HepG2 (cell line): ENCODE data around the gene CA10. TPM values are rescaled to one million over a fixed set of nuclear protein-coding genes. Genes with fewer than 3 reads are reported as not detected.

Experiments
- ATAC-seq: fragments of 200-7000 bp; cut with Tn5 transposase; 3 replicates; pipeline ENCODE4 v1.9.1; 2020; ENCODE audit warnings: mild to moderate bottlenecking, moderate library complexity
- BruUV-seq: library from RNA; stranded (reverse); fragments of 400-500 nt; replicated peaks from 2 replicates; lab custom pipeline; 2021; lab: Mats Ljungman, UMichigan
- CTCF ChIA-PET: fragments of 300-600 bp; formaldehyde crosslinking; extraction: SDS; loops from one replicate; lab custom pipeline; 2021; ENCODE audit warnings: low total read pairs, inconsistent platforms, low intra/inter-chr PET ratio; lab: Yijun Ruan, JAX
- POLR2A ChIA-PET: fragments of 350-600 bp; sonication (Branson Sonifier 250); formaldehyde crosslinking; loops from one replicate; lab custom pipeline; 2020; ENCODE audit warnings: antibody characterized with exemption, inconsistent platforms; lab: Yijun Ruan, JAX
- DNase-seq: peaks from one replicate; pipeline ENCODE4 v3.0.0-alpha.2; 2015; ENCODE audit warnings: low spot score
- FAIRE-seq: peaks from 3 replicates; lab custom pipeline; 2011; peaks lifted over from hg19 to GRCh38; lab: Jason Lieb, UNC
- H2AFZ ChIP-seq: one replicate; pipeline ENCODE4 v1.6.1; 2011; ENCODE audit warnings: low read length, inconsistent platforms
- H3K27ac ChIP-seq: fragments of 300-600 bp; 3 replicates; pipeline ENCODE4 v1.8.0; 2011; ENCODE audit warnings: mixed run types, mild to moderate bottlenecking, mixed read lengths, low read length, inconsistent platforms; ENCODE audit not compliant: insufficient read depth; ENCODE audit errors: extremely low read length
- H3K27me3 ChIP-seq, 2 experiments: fragments of 200-600 bp in 1 of 2; 2 replicates in 1 of 2; 3 replicates in 1 of 2; pipeline versions ENCODE4 v1.6.0 to v1.8.0; 2011; ENCODE audit warnings: low read length in 2 of 2, mild to moderate bottlenecking in 2 of 2, moderate library complexity in 2 of 2, inconsistent platforms in 1 of 2; ENCODE audit not compliant: insufficient read depth in 2 of 2, control insufficient read depth in 1 of 2
- H3K36me3 ChIP-seq, 2 experiments: fragments of 200-600 bp in 1 of 2; replicated peaks in 1 of 2; 2 replicates in 1 of 2; 3 replicates in 1 of 2; pipeline versions ENCODE4 v1.5.1 to v1.8.0; 2011; ENCODE audit warnings: low read length in 2 of 2, inconsistent platforms in 1 of 2; ENCODE audit not compliant: insufficient read depth in 2 of 2, control insufficient read depth in 1 of 2
- H3K4me1 ChIP-seq: 2 replicates; pipeline ENCODE4 v1.5.1; 2012; ENCODE audit warnings: low read length, inconsistent platforms; ENCODE audit not compliant: insufficient read depth
- H3K4me2 ChIP-seq: 2 replicates; pipeline ENCODE4 v1.6.0; 2011; ENCODE audit warnings: low read depth, low read length, inconsistent platforms
- H3K4me3 ChIP-seq, 3 experiments: fragments of 200-600 bp in 1 of 3; sonication (generic), shearing (Covaris generic) in 1 of 3; replicated peaks in 1 of 3; 2 replicates each; pipeline ENCODE4 v1.5.1; 2011 to 2016; ENCODE audit warnings: low read length in 3 of 3, inconsistent platforms in 2 of 3, low read depth in 2 of 3, mild to moderate bottlenecking in 2 of 3, control low read depth in 1 of 3, mixed read lengths in 1 of 3; ENCODE audit not compliant: insufficient read depth in 1 of 3
- H3K79me2 ChIP-seq: one replicate; pipeline ENCODE4 v1.6.1; 2011; ENCODE audit warnings: low read length, inconsistent platforms; ENCODE audit not compliant: insufficient read depth
- H3K9ac ChIP-seq: 2 replicates; pipeline ENCODE4 v1.6.0; 2011; ENCODE audit warnings: mild to moderate bottlenecking, low read depth, low read length, inconsistent platforms; ENCODE audit not compliant: insufficient read depth
- H3K9me3 ChIP-seq: 2 replicates; pipeline ENCODE4 v1.5.1; 2012; ENCODE audit warnings: mild to moderate bottlenecking, low read length
- H4K20me1 ChIP-seq: 2 replicates; pipeline ENCODE4 v1.6.0; 2011; ENCODE audit warnings: inconsistent platforms, mild to moderate bottlenecking, low read length, moderate library complexity; ENCODE audit not compliant: insufficient read depth
- FOXK1 ChIP-seq: sonication (generic); formaldehyde crosslinking; IDR thresholded peaks from 2 replicates; pipeline ENCODE4 v1.4.0; 2020; ENCODE audit warnings: low read depth, missing genetic modification reagents, borderline replicate concordance
- GABPA ChIP-seq, 2 experiments: IDR thresholded peaks; 2 replicates each; pipeline ENCODE4 v1.6.1; 2011 to 2016; ENCODE audit warnings: low read depth in 2 of 2, low read length in 1 of 2, missing biosample characterization in 1 of 2, missing genetic modification characterization in 1 of 2
- GATAD1 ChIP-seq: IDR thresholded peaks from 2 replicates; pipeline ENCODE4 v1.6.1; 2016; ENCODE audit warnings: missing genetic modification reagents, missing compliant biosample characterization
- HOXD1 ChIP-seq: sonication (generic); formaldehyde crosslinking; IDR thresholded peaks from 2 replicates; pipeline ENCODE4 v1.5.0; 2020; ENCODE audit warnings: missing genetic modification reagents
- MAFG ChIP-seq: sonication (generic); formaldehyde crosslinking; IDR thresholded peaks from 2 replicates; pipeline ENCODE4 v1.5.1; 2020; ENCODE audit warnings: mild to moderate bottlenecking, missing genetic modification reagents
- MXD4 ChIP-seq: IDR thresholded peaks from 2 replicates; pipeline ENCODE4 v1.6.1; 2016; ENCODE audit warnings: mild to moderate bottlenecking, missing biosample characterization, missing genetic modification reagents
- SOX5 ChIP-seq: IDR thresholded peaks from 2 replicates; pipeline ENCODE4 v1.6.1; 2016; ENCODE audit warnings: borderline replicate concordance
- SOX6 ChIP-seq, 2 experiments: fragments of 450-650 bp in 1 of 2; sonication (generic) in 1 of 2; formaldehyde crosslinking in 1 of 2; IDR thresholded peaks; 2 replicates each; pipeline versions ENCODE4 v1.4.0 to v1.6.1; 2017 to 2020; ENCODE audit warnings: antibody characterized with exemption in 1 of 2, mild to moderate bottlenecking in 1 of 2, missing genetic modification reagents in 1 of 2
- THAP8 ChIP-seq: sonication (generic); formaldehyde crosslinking; IDR thresholded peaks from 2 replicates; pipeline ENCODE4 v1.5.1; 2020; ENCODE audit warnings: missing genetic modification reagents, mild to moderate bottlenecking, borderline replicate concordance
- ZNF18 ChIP-seq: sonication (generic); formaldehyde crosslinking; IDR thresholded peaks from 2 replicates; pipeline ENCODE4 v1.8.0; 2022; ENCODE audit warnings: mild to moderate bottlenecking, missing genetic modification reagents; ENCODE audit not compliant: insufficient replicate concordance
- ZNF510 ChIP-seq: sonication (generic); formaldehyde crosslinking; IDR thresholded peaks from 2 replicates; pipeline ENCODE4 v1.4.0; 2020; ENCODE audit warnings: low read depth, mild to moderate bottlenecking, missing genetic modification reagents
- WGBS: methylation state at CpG from one replicate; pipeline ENCODE4 v1.1.6; 2017; ENCODE audit warnings: low lambda C conversion rate; 5-methylcytosine and 5-hydroxymethylcytosine counted together
- in situ Hi-C: cut with HindIII; loops from 2 replicates; pipeline ENCODE4 v1.10.0; 2017; ENCODE audit warnings: low pct_unique_long_range_greater_than_20kb; ENCODE audit not compliant: extremely low pct_ligation_motif_present
- intact Hi-C: fragments of 100-400 bp; cut with micrococcal nuclease; formaldehyde crosslinking; loops from one replicate; pipeline ENCODE4 v1.10.0; 2022; ENCODE audit not compliant: unreplicated experiment
- polyA plus RNA-seq, 8 experiments: library from polyadenylated mRNA; depleted of rRNA in 3 of 8; stranded (reverse) in 7 of 8; unstranded in 1 of 8; fragments of >200 nt; fragmentation: Illumina TruSeq in 4 of 8; extraction: Trizol in 4 of 8; gene quantifications; 2 replicates each; pipeline versions ENCODE4 v1.2.1 to v1.2.3, GENCODE V29; 2011 to 2016; ENCODE audit warnings: low read depth in 4 of 8, missing spikeins in 1 of 8, mixed read lengths in 1 of 8; ENCODE audit not compliant: insufficient read depth in 1 of 8
- total RNA-seq, 5 experiments: library from RNA; depleted of rRNA; stranded (reverse); fragments of >200 nt; fragmentation: Illumina TruSeq; extraction: Trizol; gene quantifications; 2 replicates each; pipeline ENCODE4 v1.2.3, GENCODE V29; 2016; ENCODE audit warnings: low read depth in 1 of 5
- TF ChIP-seq, protein P1 (sequence below): sonication (generic); formaldehyde crosslinking; IDR thresholded peaks from 2 replicates; pipeline ENCODE4 v1.8.1; 2023; ENCODE audit warnings: mild to moderate bottlenecking, moderate library complexity, missing genetic modification reagents
- TF ChIP-seq, protein P2 (sequence below), 2 experiments: sonication (generic) in 1 of 2; formaldehyde crosslinking in 1 of 2; IDR thresholded peaks; 2 replicates each; pipeline versions ENCODE4 v1.4.0 to v1.6.1; 2016 to 2020; ENCODE audit warnings: borderline replicate concordance in 1 of 2, low read depth in 1 of 2, mild to moderate bottlenecking in 1 of 2, missing genetic modification reagents in 1 of 2
- TF ChIP-seq, protein P3 (sequence below): sonication (generic); formaldehyde crosslinking; conservative IDR thresholded peaks from 2 replicates; pipeline ENCODE4 v1.4.0; 2020; ENCODE audit warnings: missing genetic modification reagents

The CA10 gene
- total and polyA plus RNA-seq, 2 of the 13 experiments (the other 11 are each of a cell fraction or from before 2014, with no cell fraction given), result not detected

DNA sequence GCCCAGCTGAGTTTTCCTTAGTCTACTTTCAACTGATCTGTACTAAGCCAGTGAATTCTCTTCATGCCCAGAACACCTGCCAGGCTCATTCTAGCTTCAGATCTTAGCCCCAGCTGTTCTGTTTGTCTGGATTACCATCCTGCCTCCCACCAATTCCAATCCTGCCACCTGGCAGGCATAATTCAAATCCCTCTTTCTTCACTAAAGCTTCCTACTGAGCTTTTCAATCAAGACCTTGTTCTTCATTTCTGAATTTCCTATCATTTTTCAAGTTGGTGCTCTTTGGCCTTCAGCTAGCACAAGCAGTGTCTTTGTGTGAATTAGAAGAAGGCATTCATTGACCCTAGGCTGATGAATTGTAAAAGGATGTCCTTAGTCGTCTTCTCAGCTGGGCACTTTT is 540.5 kb downstream of the CA10 start:
- Histone ChIP-seq H3K27me3 (peaks cover 0 to 4% of the 10 kb centered on the region in 2 experiments; a peak in 2 of 5 replicates), H3K9ac (no peak overlapping the region), H3K4me2 (no peak overlapping the region), H3K9me3 (no peaks in the 10 kb centered on the region), H3K4me1 (no peaks in the 10 kb centered on the region), H3K36me3 (no peaks in the 10 kb centered on the region), H3K79me2 (no peaks in the 10 kb centered on the region), H3K4me3 (no peak overlapping the region), H4K20me1 (no peaks in the 10 kb centered on the region), H3K27ac (no peak overlapping the region), H2AFZ (no peak overlapping the region)
- POLR2A ChIA-PET, result no interaction called here
- CTCF ChIA-PET, result no interaction called here
- in situ Hi-C loops, result no loop called here
- TF ChIP-seq, protein P1, sequence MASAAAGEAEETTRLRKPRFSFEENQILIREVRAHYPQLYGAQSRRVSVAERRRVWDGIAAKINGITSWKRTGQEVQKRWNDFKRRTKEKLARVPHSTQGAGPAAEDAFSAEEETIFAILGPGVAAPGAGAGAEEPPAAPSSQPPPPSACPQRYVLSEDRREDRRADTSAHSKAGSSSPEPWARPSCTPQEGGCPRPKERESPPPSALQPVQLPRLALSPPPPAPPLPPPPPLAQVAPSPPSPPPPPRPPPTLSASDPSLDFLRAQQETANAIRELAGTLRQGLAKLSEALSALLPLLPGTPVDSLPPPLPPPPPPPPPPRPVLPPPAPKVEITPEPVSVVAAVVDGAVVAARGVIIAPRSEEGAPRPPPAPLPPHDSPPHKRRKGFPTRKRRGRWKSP (CRISPR knock-in tag), result no peak
- TF ChIP-seq, protein P2, sequence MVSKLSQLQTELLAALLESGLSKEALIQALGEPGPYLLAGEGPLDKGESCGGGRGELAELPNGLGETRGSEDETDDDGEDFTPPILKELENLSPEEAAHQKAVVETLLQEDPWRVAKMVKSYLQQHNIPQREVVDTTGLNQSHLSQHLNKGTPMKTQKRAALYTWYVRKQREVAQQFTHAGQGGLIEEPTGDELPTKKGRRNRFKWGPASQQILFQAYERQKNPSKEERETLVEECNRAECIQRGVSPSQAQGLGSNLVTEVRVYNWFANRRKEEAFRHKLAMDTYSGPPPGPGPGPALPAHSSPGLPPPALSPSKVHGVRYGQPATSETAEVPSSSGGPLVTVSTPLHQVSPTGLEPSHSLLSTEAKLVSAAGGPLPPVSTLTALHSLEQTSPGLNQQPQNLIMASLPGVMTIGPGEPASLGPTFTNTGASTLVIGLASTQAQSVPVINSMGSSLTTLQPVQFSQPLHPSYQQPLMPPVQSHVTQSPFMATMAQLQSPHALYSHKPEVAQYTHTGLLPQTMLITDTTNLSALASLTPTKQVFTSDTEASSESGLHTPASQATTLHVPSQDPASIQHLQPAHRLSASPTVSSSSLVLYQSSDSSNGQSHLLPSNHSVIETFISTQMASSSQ (IDR thresholded peaks at IDR 0.05; ENCODE audit: low read depth), result no peak
- TF ChIP-seq, protein P2 (CRISPR knock-in tag; IDR thresholded peaks at IDR 0.05; ENCODE audit: borderline replicate concordance), result no peak
- TF ChIP-seq, protein P3, sequence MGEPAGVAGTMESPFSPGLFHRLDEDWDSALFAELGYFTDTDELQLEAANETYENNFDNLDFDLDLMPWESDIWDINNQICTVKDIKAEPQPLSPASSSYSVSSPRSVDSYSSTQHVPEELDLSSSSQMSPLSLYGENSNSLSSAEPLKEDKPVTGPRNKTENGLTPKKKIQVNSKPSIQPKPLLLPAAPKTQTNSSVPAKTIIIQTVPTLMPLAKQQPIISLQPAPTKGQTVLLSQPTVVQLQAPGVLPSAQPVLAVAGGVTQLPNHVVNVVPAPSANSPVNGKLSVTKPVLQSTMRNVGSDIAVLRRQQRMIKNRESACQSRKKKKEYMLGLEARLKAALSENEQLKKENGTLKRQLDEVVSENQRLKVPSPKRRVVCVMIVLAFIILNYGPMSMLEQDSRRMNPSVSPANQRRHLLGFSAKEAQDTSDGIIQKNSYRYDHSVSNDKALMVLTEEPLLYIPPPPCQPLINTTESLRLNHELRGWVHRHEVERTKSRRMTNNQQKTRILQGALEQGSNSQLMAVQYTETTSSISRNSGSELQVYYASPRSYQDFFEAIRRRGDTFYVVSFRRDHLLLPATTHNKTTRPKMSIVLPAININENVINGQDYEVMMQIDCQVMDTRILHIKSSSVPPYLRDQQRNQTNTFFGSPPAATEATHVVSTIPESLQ (CRISPR knock-in tag), result no peak
- TF ChIP-seq SOX5 (CRISPR knock-in tag), result no peak
- TF ChIP-seq FOXK1 (CRISPR knock-in tag), result no peak
- TF ChIP-seq ZNF18, result no peak
- no peak for TF ChIP-seq MAFG (CRISPR knock-in tag)
- no peak for TF ChIP-seq SOX6 (IDR thresholded peaks at IDR 0.05)
- TF ChIP-seq SOX6 (CRISPR knock-in tag; IDR thresholded peaks at IDR 0.05), result no peak
- no peak for TF ChIP-seq MXD4
- TF ChIP-seq HOXD1 (CRISPR knock-in tag), result no peak
- no peak for TF ChIP-seq GABPA (IDR thresholded peaks at IDR 0.05; ENCODE audit: low read depth, low read length)
- no peak for TF ChIP-seq GABPA (CRISPR knock-in tag; IDR thresholded peaks at IDR 0.05; ENCODE audit: low read depth)
- TF ChIP-seq GATAD1 (CRISPR knock-in tag), result no peak
- no peak for TF ChIP-seq THAP8 (CRISPR knock-in tag)
- TF ChIP-seq ZNF510 (CRISPR knock-in tag), result no peak
- DNase-seq (no peak), FAIRE-seq (no peak), ATAC-seq (no peak)
- no TSS peak for BruUV-seq
- 0% methylated on average over 1 of the region's 1 CpG for WGBS
- intact Hi-C loops, result no loop called here
